UCSD-AML1 (cell line): Measurements from ENCODE around the gene APOC1.
"Not testable (repeated sequence)": the region's sequence is repeated elsewhere in the genome, so short reads cannot be mapped to it uniquely, and the experiment has no call there.

Experiments
- DNase-seq: peaks from one replicate; lab custom pipeline; 2025; ENCODE audit not compliant: unreplicated experiment; lab: John Stamatoyannopoulos, UW

The APOC1 gene

DNA sequence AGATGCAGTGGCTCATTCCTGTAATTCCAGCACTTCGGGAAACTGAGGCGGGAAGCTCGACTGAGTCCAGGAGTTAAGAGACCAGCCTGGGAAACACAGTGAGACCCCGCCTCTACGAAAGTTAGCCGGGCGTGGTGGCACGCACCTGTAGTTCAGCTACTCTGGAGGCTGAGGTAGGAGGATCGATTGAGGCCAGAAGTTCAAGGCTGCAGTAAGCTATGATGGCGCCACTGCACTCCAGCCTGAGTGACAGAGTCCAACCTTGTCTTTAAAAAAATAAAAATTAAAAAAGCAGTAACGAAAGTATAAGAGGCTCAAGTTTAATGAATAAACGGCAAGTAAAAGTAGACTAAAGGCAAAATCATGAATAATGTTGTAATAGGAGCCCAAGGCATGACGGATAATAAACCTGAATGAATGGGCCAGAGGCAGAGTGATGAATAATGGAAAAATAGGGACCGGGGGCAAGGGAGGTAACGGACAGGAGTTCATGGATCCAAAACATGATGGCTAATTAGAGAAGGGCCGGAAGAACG, 24.5 kb upstream of the APOC1 start:
- no peak for DNase-seq

DNA sequence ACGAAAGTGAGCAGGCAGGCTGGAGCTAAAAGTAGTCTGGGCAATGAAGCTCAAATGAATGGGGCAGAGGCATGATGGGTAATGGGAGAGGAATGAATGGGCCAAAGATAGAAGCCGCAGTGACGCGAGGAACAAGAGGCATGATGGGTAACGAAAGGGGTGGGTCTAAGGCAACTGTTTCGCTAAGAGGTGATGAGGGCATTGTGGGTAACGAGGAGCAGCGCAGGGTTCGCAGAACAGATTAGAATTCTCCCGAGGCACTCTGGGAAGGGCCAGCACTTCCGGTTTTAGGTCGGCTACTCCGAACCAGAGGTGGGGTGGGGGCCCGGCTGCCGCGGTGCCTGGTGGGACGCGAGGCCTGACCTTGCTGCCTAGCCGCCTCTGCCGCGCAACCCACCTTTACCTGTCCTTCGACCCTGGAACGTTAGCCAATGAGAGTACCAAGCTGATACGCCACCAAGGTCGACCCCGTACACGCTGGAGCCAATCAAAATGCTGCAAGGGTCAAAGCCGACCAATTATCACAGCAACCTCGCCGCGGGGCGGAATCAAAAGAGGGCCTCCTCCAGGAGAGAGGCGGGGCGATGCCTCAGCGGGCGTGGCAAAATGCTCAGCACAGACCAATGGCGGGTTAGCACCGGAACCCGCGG, 23.9 kb upstream of the APOC1 start:
- peak; percentile 100 for DNase-seq

DNA sequence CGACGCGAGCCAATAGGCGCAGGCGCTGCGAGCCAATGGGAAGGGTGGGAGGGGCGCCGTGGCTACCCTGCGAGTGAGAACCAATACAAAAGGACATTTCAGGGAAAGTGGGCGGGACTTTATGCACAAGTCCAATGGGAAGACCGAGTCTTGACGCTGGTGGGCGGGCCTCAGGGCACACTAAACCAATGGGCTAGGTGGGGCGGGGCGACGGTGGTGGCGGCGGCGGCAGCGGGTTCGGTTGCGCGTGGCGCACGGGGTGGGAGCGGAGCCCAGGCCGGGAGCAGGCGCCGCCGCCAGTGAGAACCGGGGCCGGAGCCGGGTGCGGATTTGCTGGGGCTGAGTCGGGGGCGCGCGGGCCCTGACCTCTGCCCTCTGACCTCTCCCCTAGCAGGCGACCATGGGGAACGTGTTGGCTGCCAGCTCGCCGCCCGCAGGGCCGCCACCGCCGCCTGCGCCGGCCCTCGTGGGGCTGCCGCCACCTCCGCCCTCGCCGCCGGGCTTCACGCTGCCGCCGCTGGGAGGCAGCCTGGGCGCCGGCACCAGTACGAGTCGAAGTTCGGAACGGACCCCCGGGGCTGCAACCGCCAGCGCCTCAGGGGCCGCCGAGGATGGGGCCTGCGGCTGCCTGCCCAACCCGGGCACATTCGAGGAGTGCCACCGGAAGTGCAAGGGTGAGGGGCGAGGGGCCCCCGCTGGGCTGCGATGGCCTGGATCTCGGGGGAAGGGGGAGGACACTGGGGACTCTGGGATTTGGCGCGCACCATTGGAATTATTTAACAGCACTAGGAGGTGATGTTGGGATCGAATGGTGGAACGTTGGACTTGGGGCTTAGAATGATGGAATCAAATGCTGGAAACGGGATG, 23.2 kb upstream of the APOC1 start, which contains the start of gene TOMM40:
Gene TOMM40 (plus strand): TSS at position 239 of the 867 bp plus-strand sequence. CDS start 162 bp downstream, at position 401.
- DNase-seq, result peak; percentile 37

DNA sequence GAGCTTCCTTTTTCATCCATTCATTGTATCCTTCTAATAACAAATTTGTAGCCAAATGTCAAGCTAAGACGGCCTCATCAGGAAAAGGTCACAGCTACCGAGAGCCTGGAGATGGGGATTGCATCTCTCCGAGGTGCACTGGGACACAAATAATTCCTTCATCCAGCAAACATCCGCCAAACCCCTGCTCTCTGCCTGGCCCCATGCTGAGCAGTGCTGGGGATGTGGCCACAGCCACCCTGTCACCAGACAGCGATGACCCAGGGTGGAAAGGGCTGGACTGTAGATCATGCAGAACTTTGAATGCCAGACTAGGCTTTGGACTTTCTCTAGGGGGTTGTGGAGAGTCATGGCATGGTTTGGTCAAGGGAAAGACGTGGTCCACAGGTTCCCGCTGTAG, 21.5 kb upstream of the APOC1 start:
- DNase-seq, result no peak

DNA sequence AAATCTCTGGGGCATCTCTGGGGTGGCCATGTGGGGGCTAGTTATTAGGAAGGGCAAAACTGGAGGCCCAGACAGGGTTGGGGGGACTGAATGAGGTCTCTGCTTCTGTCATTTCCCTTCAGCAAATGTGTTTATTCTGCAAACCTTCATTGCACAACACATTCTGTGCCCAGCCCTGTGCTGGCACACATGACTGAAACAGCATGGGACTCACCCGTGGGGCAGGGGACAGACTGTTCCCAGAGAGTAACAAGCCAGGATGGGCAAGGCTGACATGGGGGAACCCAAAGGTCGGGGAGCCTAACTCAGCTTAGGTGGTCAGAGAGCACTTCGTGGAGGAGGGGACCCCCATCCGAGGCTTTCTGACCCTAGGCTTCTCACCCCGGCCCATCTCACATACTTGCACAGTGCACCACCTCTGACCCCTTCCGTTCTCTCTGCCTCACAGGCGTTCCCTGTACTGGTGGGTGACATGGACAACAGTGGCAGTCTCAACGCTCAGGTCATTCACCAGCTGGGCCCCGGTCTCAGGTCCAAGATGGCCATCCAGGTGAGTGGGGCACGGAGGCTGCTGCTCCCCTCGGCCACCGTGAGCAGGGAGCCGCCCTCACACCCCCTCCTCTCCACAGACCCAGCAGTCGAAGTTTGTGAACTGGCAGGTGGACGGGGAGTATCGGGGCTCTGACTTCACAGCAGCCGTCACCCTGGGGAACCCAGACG, 20.9 kb upstream of the APOC1 start:
- no peak for DNase-seq

DNA sequence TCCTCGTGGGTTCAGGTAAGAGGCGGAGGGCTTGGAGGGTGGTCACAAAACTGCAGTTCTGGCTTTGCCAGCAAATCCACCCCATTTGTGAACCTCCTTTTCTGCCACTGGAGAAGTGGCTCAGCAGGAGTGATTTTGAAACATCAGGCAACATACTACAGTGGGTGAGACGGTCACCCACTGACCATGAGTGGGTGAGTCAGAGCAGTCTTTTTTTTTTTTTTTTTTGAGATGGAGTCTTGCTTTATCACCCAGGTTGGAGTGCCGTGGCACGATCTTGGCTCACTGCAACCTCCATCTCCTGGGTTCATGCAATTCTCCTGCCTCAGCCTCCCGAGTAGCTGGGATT, 20.4 kb upstream of the APOC1 start:
- no peak for DNase-seq

DNA sequence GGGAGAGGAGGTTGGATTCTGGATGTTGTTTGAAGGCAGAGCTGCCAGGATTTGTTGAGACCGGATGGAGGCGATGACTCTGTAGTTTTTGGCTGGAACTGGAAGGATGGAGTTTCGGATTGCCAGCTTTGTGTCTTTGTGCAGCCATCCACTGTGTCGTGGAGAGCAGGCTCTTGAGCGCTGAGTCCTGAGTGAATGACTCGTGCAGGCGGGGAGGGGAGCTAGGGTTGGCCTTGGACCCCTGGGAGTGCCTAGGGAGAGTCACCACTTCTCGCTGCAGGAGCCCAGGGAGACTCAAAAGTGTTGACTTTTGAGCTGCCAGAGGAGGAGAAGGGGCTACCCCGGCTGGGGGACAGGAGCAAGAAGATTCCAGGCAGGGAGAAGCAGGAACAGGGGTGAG, 19.5 kb upstream of the APOC1 start:
- no peak for DNase-seq

DNA sequence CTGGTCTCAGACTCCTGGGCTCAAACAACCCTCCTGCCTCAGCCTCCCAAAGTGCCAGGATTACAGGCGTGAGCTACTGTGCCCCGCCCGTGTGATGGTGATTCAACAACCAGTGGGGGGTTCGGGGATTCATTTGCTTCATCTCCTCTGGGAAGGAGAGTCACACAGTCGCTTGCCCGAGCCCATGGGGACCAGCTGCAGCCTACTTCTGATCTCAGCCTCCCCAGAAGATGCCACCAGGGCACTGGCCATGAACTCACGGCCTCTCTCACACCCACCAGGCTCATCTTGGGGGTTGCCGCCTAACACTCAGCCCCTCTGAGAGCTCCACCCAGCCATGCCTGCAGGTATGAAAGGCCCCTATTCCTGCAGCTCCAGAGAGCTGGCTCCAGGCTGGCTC, 16.6 kb upstream of the APOC1 start:
- no peak for DNase-seq

DNA sequence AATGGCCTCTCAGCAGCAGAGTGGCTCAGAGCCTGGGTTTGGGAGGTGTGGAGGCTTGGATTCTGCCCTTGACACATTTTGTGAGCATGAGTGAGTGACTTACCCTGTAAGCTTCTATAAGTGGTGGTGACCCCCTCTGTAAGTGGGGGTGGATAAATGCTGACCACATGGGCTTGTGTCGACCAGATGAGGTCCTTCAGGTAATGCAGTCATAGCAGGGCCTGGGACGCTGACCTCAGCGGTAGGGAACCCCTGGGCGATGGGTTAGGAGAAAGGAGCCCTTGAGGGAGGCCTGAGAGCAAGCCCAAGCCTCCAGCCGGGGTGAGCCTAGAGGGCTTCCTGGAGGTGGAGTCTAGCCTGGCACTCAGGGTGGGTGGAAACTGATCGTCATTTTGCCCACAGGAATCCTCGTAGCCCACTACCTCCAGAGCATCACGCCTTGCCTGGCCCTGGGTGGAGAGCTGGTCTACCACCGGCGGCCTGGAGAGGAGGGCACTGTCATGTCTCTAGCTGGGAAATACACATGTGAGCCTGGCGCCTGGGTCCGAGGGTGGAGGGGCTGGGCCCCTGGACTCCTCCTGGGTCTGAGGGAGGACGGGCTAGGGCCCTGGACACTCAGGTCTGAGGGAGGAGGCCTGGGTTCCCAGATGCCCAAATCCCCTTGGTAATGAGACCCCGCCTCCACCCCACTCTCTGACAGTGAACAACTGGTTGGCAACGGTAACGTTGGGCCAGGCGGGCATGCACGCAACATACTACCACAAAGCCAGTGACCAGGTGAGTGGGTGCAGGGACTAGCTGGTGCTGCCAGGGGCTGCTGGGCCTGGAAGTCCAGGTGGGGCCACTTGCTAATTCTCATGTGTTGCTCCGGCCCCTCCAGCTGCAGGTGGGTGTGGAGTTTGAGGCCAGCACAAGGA, 13.8 kb upstream of the APOC1 start:
- no peak for DNase-seq

DNA sequence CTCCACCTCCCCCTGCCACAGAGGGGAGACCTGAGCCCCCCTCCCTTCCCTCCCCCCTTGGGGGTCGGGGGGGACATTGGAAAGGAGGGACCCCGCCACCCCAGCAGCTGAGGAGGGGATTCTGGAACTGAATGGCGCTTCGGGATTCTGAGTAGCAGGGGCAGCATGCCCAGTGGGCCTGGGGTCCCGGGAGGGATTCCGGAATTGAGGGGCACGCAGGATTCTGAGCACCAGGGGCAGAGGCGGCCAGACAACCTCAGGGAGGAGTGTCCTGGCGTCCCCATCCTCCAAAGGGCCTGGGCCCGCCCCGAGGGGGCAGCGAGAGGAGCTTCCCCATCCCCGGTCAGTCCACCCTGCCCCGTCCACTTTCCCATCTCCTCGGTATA, 11.2 kb upstream of the APOC1 start:
- no peak for DNase-seq

DNA sequence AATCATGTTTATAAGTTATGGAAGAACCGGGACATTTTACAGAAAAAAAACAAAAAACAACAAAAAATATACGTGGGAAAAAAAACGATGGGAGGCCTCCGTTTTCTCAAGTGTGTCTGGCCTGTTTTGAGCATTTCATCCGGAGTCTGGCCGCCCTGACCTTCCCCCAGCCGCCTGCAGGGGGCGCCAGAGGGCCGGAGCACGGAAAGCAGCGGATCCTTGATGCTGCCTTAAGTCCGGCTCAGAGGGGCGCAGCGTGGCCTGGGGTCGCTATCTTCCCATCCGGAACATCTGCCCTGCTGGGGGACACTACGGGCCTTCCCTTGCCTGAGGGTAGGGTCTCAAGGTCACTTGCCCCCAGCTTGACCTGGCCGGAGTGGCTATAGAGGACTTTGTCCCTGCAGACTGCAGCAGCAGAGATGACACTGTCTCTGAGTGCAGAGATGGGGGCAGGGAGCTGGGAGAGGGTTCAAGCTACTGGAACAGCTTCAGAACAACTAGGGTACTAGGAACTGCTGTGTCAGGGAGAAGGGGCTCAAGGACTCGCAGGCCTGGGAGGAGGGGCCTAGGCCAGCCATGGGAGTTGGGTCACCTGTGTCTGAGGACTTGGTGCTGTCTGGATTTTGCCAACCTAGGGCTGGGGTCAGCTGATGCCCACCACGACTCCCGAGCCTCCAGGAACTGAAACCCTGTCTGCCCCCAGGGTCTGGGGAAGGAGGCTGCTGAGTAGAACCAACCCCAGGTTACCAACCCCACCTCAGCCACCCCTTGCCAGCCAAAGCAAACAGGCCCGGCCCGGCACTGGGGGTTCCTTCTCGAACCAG, 10.6 kb upstream of the APOC1 start:
- DNase-seq, result peak; percentile 70

DNA sequence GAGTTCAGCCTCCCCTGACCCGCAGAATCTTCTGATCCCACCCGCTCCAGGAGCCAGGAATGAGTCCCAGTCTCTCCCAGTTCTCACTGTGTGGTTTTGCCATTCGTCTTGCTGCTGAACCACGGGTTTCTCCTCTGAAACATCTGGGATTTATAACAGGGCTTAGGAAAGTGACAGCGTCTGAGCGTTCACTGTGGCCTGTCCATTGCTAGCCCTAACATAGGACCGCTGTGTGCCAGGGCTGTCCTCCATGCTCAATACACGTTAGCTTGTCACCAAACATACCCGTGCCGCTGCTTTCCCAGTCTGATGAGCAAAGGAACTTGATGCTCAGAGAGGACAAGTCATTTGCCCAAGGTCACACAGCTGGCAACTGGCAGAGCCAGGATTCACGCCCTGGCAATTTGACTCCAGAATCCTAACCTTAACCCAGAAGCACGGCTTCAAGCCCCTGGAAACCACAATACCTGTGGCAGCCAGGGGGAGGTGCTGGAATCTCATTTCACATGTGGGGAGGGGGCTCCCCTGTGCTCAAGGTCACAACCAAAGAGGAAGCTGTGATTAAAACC, 9.9 kb upstream of the APOC1 start:
- no peak for DNase-seq

DNA sequence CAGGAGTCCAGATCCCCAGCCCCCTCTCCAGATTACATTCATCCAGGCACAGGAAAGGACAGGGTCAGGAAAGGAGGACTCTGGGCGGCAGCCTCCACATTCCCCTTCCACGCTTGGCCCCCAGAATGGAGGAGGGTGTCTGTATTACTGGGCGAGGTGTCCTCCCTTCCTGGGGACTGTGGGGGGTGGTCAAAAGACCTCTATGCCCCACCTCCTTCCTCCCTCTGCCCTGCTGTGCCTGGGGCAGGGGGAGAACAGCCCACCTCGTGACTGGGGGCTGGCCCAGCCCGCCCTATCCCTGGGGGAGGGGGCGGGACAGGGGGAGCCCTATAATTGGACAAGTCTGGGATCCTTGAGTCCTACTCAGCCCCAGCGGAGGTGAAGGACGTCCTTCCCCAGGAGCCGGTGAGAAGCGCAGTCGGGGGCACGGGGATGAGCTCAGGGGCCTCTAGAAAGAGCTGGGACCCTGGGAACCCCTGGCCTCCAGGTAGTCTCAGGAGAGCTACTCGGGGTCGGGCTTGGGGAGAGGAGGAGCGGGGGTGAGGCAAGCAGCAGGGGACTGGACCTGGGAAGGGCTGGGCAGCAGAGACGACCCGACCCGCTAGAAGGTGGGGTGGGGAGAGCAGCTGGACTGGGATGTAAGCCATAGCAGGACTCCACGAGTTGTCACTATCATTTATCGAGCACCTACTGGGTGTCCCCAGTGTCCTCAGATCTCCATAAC, 8.8 kb upstream of the APOC1 start, which contains the start of gene APOE:
Gene APOE (plus strand): TSS at position 360 of the 724 bp plus-strand sequence. CDS start 829 bp downstream, outside the sequence.
- DNase-seq, result no peak

DNA sequence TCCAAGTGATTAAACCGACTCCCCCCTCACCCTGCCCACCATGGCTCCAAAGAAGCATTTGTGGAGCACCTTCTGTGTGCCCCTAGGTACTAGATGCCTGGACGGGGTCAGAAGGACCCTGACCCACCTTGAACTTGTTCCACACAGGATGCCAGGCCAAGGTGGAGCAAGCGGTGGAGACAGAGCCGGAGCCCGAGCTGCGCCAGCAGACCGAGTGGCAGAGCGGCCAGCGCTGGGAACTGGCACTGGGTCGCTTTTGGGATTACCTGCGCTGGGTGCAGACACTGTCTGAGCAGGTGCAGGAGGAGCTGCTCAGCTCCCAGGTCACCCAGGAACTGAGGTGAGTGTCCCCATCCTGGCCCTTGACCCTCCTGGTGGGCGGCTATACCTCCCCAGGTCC, 6.8 kb upstream of the APOC1 start:
- DNase-seq, result no peak

DNA sequence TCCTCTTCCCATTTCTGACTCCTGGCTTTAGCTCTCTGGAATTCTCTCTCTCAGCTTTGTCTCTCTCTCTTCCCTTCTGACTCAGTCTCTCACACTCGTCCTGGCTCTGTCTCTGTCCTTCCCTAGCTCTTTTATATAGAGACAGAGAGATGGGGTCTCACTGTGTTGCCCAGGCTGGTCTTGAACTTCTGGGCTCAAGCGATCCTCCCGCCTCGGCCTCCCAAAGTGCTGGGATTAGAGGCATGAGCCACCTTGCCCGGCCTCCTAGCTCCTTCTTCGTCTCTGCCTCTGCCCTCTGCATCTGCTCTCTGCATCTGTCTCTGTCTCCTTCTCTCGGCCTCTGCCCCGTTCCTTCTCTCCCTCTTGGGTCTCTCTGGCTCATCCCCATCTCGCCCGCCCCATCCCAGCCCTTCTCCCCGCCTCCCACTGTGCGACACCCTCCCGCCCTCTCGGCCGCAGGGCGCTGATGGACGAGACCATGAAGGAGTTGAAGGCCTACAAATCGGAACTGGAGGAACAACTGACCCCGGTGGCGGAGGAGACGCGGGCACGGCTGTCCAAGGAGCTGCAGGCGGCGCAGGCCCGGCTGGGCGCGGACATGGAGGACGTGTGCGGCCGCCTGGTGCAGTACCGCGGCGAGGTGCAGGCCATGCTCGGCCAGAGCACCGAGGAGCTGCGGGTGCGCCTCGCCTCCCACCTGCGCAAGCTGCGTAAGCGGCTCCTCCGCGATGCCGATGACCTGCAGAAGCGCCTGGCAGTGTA, 6.2 kb upstream of the APOC1 start:
- no peak for DNase-seq

DNA sequence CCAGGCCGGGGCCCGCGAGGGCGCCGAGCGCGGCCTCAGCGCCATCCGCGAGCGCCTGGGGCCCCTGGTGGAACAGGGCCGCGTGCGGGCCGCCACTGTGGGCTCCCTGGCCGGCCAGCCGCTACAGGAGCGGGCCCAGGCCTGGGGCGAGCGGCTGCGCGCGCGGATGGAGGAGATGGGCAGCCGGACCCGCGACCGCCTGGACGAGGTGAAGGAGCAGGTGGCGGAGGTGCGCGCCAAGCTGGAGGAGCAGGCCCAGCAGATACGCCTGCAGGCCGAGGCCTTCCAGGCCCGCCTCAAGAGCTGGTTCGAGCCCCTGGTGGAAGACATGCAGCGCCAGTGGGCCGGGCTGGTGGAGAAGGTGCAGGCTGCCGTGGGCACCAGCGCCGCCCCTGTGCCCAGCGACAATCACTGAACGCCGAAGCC, 5.6 kb upstream of the APOC1 start:
- no peak for DNase-seq

DNA sequence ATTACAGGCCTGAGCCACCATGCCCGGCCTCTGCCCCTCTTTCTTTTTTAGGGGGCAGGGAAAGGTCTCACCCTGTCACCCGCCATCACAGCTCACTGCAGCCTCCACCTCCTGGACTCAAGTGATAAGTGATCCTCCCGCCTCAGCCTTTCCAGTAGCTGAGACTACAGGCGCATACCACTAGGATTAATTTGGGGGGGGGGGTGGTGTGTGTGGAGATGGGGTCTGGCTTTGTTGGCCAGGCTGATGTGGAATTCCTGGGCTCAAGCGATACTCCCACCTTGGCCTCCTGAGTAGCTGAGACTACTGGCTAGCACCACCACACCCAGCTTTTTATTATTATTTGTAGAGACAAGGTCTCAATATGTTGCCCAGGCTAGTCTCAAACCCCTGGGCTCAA, 4.6 kb upstream of the APOC1 start:
- no peak for DNase-seq

DNA sequence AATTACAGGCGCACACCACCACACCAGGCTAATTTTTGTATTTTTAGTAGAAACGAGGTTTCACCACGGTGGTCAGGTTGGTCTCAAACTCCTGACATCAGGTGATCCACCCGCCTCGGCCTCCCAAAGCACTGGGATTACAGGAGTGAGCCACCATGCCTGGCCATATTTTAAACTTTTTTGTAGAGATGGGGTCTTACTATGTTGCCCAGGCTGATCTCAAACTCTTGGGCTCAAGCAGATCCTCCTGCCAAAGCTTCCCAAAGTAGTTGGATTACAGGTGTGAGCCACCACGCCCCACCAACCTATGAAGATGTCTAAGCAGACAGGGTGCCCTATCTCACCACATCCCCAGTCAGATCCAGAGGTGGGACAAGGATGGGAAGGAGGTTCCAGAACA, 2.5 kb upstream of the APOC1 start:
- DNase-seq, result not testable (repeated sequence)
